HEK293 (cell line): Measurements from ENCODE around the gene NDUFB10.

ENCODE experiments used
- CTCF ChIA-PET: fragments of 350-600 bp; formaldehyde crosslinking; extraction: SDS; loops from one replicate; lab custom pipeline; 2021; ENCODE audit warnings: antibody characterized with exemption; lab: Yijun Ruan, JAX
- POLR2A ChIA-PET: fragments of 300-600 bp; formaldehyde crosslinking; extraction: SDS; loops from one replicate; lab custom pipeline; 2020; ENCODE audit warnings: antibody characterized with exemption, inconsistent platforms; lab: Yijun Ruan, JAX
- H3K27ac ChIP-seq: fragments of 200-500 bp; sonication (Bioruptor generic); 2 replicates; pipeline ENCODE4 v1.5.1; 2014; ENCODE audit warnings: low read depth, low read length, control low read depth, inconsistent platforms; ENCODE audit errors: extremely low read depth
- H3K36me3 ChIP-seq, 2 experiments: fragments of 200-500 bp in 1 of 2; sonication (Bioruptor generic) in 1 of 2; 1 replicate in 1 of 2; 2 replicates in 1 of 2; pipeline ENCODE4 v1.5.1; 2014 to 2017; ENCODE audit warnings: inconsistent platforms in 2 of 2, low read length in 2 of 2; ENCODE audit not compliant: control insufficient read depth in 2 of 2, insufficient read depth in 1 of 2
- H3K4me1 ChIP-seq: fragments of 200-500 bp; sonication (Bioruptor generic); 2 replicates; pipeline ENCODE4 v1.5.1; 2014; ENCODE audit warnings: mild to moderate bottlenecking, low read length, inconsistent platforms; ENCODE audit not compliant: control insufficient read depth, insufficient read depth
- H3K4me3 ChIP-seq: 2 replicates; pipeline ENCODE4 v1.5.1; 2011; ENCODE audit warnings: low read depth, mild to moderate bottlenecking, control low read depth, low read length, moderate library complexity
- H3K9me3 ChIP-seq: fragments of 200-500 bp; sonication (Bioruptor generic); 2 replicates; pipeline ENCODE4 v1.5.1; 2014; ENCODE audit warnings: low read depth, low read length, inconsistent platforms; ENCODE audit not compliant: control insufficient read depth, insufficient read depth
- BCL11A ChIP-seq: fragments of 450-650 bp; formaldehyde crosslinking; IDR thresholded peaks from 2 replicates; pipeline ENCODE4 v1.5.1; 2016; ENCODE audit warnings: low read depth, missing biosample characterization, missing genetic modification characterization
- EGR2 ChIP-seq: fragments of 450-650 bp; formaldehyde crosslinking; IDR thresholded peaks from 2 replicates; pipeline ENCODE4 v1.5.1; 2016; ENCODE audit warnings: low read depth, missing biosample characterization, missing genetic modification characterization
- HOXA7 ChIP-seq: sonication (generic); formaldehyde crosslinking; IDR thresholded peaks from 2 replicates; pipeline ENCODE4 v1.8.1; 2022; ENCODE audit warnings: missing genetic modification reagents, borderline replicate concordance
- KLF1 ChIP-seq: fragments of 450-650 bp; formaldehyde crosslinking; IDR thresholded peaks from 2 replicates; pipeline ENCODE4 v1.5.1; 2016; ENCODE audit warnings: missing biosample characterization, missing genetic modification characterization
- MZF1 ChIP-seq: fragments of 450-650 bp; formaldehyde crosslinking; IDR thresholded peaks from 2 replicates; pipeline ENCODE4 v1.5.1; 2017; ENCODE audit warnings: missing biosample characterization, missing genetic modification characterization, borderline replicate concordance
- SP2 ChIP-seq: fragments of 450-650 bp; formaldehyde crosslinking; IDR thresholded peaks from 2 replicates; pipeline ENCODE4 v1.5.1; 2016; ENCODE audit warnings: missing biosample characterization, missing genetic modification characterization
- ZFHX2 ChIP-seq: fragments of 450-650 bp; formaldehyde crosslinking; conservative IDR thresholded peaks from 2 replicates; pipeline ENCODE4 v1.5.1; 2016; ENCODE audit warnings: missing biosample characterization, missing genetic modification characterization
- ZFP69B ChIP-seq: fragments of 450-650 bp; formaldehyde crosslinking; IDR thresholded peaks from 2 replicates; pipeline ENCODE4 v1.5.1; 2016; ENCODE audit warnings: missing biosample characterization, missing genetic modification characterization
- ZNF221 ChIP-seq: fragments of 450-650 bp; formaldehyde crosslinking; IDR thresholded peaks from 2 replicates; pipeline ENCODE4 v1.5.1; 2017; ENCODE audit warnings: missing biosample characterization, missing genetic modification characterization, borderline replicate concordance
- ZNF350 ChIP-seq: fragments of 450-650 bp; formaldehyde crosslinking; IDR thresholded peaks from 2 replicates; pipeline ENCODE4 v1.5.0; 2017; ENCODE audit warnings: missing biosample characterization, mild to moderate bottlenecking, missing genetic modification characterization
- ZNF423 ChIP-seq: fragments of 450-650 bp; formaldehyde crosslinking; IDR thresholded peaks from 2 replicates; pipeline ENCODE4 v1.5.1; 2016; ENCODE audit warnings: missing biosample characterization, missing genetic modification characterization
- ZNF585B ChIP-seq: fragments of 450-650 bp; formaldehyde crosslinking; IDR thresholded peaks from 2 replicates; pipeline ENCODE4 v1.5.1; 2016; ENCODE audit warnings: missing biosample characterization, missing genetic modification characterization
- ZNF707 ChIP-seq: fragments of 450-650 bp; formaldehyde crosslinking; IDR thresholded peaks from 2 replicates; pipeline ENCODE4 v1.5.1; 2016; ENCODE audit warnings: missing biosample characterization, missing genetic modification characterization
- ZNF843 ChIP-seq: fragments of 450-650 bp; formaldehyde crosslinking; IDR thresholded peaks from 2 replicates; pipeline ENCODE4 v1.5.1; 2016; ENCODE audit warnings: missing biosample characterization, missing genetic modification characterization
- ZSCAN30 ChIP-seq: fragments of 450-650 bp; IDR thresholded peaks from 2 replicates; pipeline ENCODE4 v1.5.1; 2018; ENCODE audit warnings: missing biosample characterization, mild to moderate bottlenecking, missing genetic modification characterization, moderate library complexity
- TF ChIP-seq, protein P1 (sequence below): fragments of 450-650 bp; formaldehyde crosslinking; IDR thresholded peaks from 2 replicates; pipeline ENCODE4 v1.5.1; 2016; ENCODE audit warnings: missing biosample characterization, missing genetic modification characterization
- TF ChIP-seq, protein P2 (sequence below): fragments of 450-650 bp; formaldehyde crosslinking; IDR thresholded peaks from 2 replicates; pipeline ENCODE4 v1.5.1; 2016; ENCODE audit warnings: missing biosample characterization, missing genetic modification characterization
- TF ChIP-seq, protein P3 (sequence below): fragments of 450-650 bp; formaldehyde crosslinking; IDR thresholded peaks from 2 replicates; pipeline ENCODE4 v1.5.1; 2017; ENCODE audit warnings: missing biosample characterization, missing genetic modification characterization

NDUFB10 gene

DNA sequence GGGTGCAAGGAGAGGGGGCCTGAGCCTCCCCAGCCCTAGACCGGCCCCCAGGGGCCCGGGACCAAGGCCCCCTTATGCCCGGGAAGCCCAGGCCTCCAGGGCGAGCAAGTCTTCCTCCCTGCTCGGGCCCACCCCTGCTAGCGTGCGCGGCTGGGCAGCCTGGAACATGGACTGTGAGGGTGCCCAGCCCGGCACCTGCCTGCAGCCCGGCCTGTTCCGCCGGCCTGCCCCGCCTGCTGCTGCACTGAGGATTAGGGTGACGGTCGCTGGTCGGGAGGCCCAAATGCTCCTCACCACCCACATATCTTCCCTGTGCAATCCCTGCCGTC lies 47.2 kb upstream of the NDUFB10 start:
- ChIA-PET POLR2A (no interaction called here), CTCF (no interaction called here)
- Histone ChIP-seq H3K27ac (no peak overlapping the region), H3K9me3 (no peaks in the 10 kb centered on the region), H3K4me1 (no peaks in the 10 kb centered on the region), H3K36me3 (no peaks in the 10 kb centered on the region), H3K4me3 (no peak overlapping the region)
- TF ChIP-seq ZFP69B (tag by site-specific recombination) (no peak), ZNF423 (tag by site-specific recombination) (no peak), ZNF585B (tag by site-specific recombination) (no peak), ZSCAN30 (tag by site-specific recombination) (no peak), HOXA7 (CRISPR knock-in tag) (no peak)

DNA sequence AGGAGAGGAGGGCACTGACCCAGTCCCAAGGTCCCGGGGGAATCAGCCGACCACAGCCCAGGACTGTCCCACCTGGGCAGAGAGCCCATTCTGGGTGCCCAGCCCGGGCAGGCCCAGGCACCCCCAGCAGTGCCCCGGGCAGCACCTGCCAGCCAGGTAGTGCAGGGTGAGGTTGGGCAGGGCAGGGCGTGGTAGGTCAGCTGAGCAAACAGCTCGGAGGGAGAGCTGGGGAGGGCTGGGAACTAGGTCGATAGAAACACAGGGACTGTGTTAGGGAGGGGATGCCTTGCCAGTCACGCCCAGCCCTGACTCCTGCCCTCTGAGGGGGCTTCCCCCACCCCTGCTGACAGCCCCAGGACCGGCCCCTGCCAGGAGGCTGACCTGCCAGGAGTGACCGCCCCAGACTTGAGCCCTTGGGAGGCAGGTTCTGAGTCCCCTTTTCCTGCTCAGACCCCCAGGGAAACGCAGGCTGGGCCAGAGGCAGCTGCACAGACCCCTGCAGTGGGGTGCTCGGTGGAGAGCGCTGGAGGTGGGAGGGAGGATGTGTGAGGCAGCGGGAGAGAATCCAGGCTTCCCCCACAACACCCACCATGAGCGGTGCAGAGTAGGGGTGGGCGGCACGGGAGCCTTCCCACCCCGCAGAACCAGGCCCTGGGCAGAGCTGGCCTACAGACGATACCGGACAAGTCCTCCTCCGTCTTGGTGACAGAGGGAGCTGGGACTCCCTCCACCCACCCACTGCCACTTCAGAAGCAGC lies 45.8 kb upstream of the NDUFB10 start:
- Histone ChIP-seq H3K27ac (no peak overlapping the region), H3K4me1 (no peaks in the 10 kb centered on the region), H3K36me3 (no peaks in the 10 kb centered on the region), H3K9me3 (no peaks in the 10 kb centered on the region), H3K4me3 (no peak overlapping the region)
- TF ChIP-seq ZNF843 (no peak), ZNF221 (no peak), ZNF350 (tag by site-specific recombination) (no peak), KLF1 (peak; percentile 99), MZF1 (tag by site-specific recombination) (no peak), EGR2 (tag by site-specific recombination) (peak; percentile 96), ZNF707 (tag by site-specific recombination) (no peak), ZFHX2 (tag by site-specific recombination) (peak; percentile 97), SP2 (0 out of 2 replicates have a peak, but pooled peaks have one; percentile 8)
- TF ChIP-seq, protein P1, sequence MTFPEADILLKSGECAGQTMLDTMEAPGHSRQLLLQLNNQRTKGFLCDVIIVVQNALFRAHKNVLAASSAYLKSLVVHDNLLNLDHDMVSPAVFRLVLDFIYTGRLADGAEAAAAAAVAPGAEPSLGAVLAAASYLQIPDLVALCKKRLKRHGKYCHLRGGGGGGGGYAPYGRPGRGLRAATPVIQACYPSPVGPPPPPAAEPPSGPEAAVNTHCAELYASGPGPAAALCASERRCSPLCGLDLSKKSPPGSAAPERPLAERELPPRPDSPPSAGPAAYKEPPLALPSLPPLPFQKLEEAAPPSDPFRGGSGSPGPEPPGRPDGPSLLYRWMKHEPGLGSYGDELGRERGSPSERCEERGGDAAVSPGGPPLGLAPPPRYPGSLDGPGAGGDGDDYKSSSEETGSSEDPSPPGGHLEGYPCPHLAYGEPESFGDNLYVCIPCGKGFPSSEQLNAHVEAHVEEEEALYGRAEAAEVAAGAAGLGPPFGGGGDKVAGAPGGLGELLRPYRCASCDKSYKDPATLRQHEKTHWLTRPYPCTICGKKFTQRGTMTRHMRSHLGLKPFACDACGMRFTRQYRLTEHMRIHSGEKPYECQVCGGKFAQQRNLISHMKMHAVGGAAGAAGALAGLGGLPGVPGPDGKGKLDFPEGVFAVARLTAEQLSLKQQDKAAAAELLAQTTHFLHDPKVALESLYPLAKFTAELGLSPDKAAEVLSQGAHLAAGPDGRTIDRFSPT (tag by site-specific recombination): peak; percentile 56
- TF ChIP-seq, protein P2, sequence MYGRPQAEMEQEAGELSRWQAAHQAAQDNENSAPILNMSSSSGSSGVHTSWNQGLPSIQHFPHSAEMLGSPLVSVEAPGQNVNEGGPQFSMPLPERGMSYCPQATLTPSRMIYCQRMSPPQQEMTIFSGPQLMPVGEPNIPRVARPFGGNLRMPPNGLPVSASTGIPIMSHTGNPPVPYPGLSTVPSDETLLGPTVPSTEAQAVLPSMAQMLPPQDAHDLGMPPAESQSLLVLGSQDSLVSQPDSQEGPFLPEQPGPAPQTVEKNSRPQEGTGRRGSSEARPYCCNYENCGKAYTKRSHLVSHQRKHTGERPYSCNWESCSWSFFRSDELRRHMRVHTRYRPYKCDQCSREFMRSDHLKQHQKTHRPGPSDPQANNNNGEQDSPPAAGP (tag by site-specific recombination): peak; percentile 76
- TF ChIP-seq, protein P3, sequence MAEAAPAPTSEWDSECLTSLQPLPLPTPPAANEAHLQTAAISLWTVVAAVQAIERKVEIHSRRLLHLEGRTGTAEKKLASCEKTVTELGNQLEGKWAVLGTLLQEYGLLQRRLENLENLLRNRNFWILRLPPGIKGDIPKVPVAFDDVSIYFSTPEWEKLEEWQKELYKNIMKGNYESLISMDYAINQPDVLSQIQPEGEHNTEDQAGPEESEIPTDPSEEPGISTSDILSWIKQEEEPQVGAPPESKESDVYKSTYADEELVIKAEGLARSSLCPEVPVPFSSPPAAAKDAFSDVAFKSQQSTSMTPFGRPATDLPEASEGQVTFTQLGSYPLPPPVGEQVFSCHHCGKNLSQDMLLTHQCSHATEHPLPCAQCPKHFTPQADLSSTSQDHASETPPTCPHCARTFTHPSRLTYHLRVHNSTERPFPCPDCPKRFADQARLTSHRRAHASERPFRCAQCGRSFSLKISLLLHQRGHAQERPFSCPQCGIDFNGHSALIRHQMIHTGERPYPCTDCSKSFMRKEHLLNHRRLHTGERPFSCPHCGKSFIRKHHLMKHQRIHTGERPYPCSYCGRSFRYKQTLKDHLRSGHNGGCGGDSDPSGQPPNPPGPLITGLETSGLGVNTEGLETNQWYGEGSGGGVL (tag by site-specific recombination): peak; percentile 15; the same call in 1 of the 2 replicates
- ChIA-PET CTCF (interaction anchor here (0.7 kb wide), 1 partner anchor 133 kb away, joined by 4 read pairs; no protein-coding TSS in a partner anchor), POLR2A (no interaction called here)

DNA sequence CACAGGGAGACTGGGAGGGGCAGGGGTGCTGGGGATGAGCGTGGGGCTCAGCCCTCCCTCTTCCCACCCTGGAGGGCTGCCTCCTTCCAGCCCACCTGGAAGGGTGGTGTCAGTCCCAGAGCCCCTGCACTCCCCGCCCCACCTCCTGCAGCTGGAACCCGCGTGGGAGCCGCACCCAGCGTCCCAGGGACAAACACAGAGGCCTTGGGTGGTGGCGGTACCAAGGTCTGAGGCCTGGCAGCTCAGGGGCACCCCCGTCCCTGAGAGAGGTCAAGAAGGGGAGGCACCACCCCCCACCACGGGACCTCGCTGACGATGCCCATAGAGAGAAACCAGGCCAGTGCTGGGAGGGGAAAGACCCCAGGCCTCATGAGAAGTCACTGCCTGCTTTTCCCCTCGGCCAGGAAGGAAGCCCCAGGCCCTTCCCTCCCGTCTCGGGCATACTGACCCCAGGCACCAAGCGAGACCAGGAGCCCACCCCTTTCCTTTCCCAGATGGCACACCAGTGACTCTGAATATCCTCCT lies 45.2 kb upstream of the NDUFB10 start:
- TF ChIP-seq BCL11A: no peak
- TF ChIP-seq KLF1: peak; percentile 79
- TF ChIP-seq EGR2 (tag by site-specific recombination): peak; percentile 80
- peak; percentile 55 for TF ChIP-seq ZFHX2 (tag by site-specific recombination)
- CTCF ChIA-PET: interaction anchor here (0.5 to 0.7 kb wide), 2 partner anchors 100 to 132 kb away, joined by 4 read pairs; no protein-coding TSS in a partner anchor
- Histone ChIP-seq H3K27ac (no peak overlapping the region), H3K4me1 (no peaks in the 10 kb centered on the region), H3K9me3 (no peaks in the 10 kb centered on the region), H3K4me3 (no peak overlapping the region), H3K36me3 (no peaks in the 10 kb centered on the region)
- POLR2A ChIA-PET: no interaction called here
